GM23338 (cell line): ENCODE results near the gene TNIP2. TPM values are rescaled to one million over a fixed set of nuclear protein-coding genes. Genes with fewer than 3 reads are reported as not detected.
A peak's percentile ranks its signal among the peaks of the same experiment; 100 is the strongest.

Experiments used
- ATAC-seq: fragments of 200-7000 bp; cut with Tn5 transposase; 3 replicates; pipeline ENCODE4 v1.9.1; 2020
- DNase-seq: peaks from one replicate; pipeline ENCODE4 v3.0.0-alpha.2; 2015; ENCODE audit warnings: low spot score
- H2AFZ ChIP-seq: fragments of 200-600 bp; sonication (generic); 2 replicates; pipeline ENCODE4 v1.8.0; 2016; ENCODE audit warnings: antibody characterized with exemption, mild to moderate bottlenecking, moderate library complexity
- H3F3A ChIP-seq: fragments of 200-600 bp; sonication (generic); replicated peaks from 2 replicates; pipeline ENCODE4 v1.8.0; 2017; ENCODE audit warnings: antibody characterized with exemption, mixed run types, low read depth
- H3K27ac ChIP-seq: fragments of 200-600 bp; sonication (generic); 2 replicates; pipeline ENCODE4 v1.6.1; 2016; ENCODE audit warnings: low read depth
- H3K27me3 ChIP-seq: fragments of 200-600 bp; sonication (generic); 2 replicates; pipeline ENCODE4 v1.8.0; 2016; ENCODE audit warnings: mild to moderate bottlenecking, mixed run types, moderate library complexity; ENCODE audit not compliant: insufficient read depth
- H3K36me3 ChIP-seq: fragments of 200-600 bp; sonication (generic); 2 replicates; pipeline ENCODE4 v1.8.0; 2016; ENCODE audit warnings: mild to moderate bottlenecking; ENCODE audit not compliant: insufficient read depth
- H3K4me1 ChIP-seq: fragments of 200-600 bp; sonication (generic); 2 replicates; pipeline ENCODE4 v1.8.0; 2016; ENCODE audit warnings: mild to moderate bottlenecking, moderate library complexity; ENCODE audit not compliant: insufficient read depth
- H3K4me2 ChIP-seq: fragments of 200-600 bp; sonication (generic); 2 replicates; pipeline ENCODE4 v1.7.1; 2017; ENCODE audit warnings: mixed run types
- H3K4me3 ChIP-seq: fragments of 200-600 bp; sonication (generic); 2 replicates; pipeline ENCODE4 v1.6.1; 2016; ENCODE audit warnings: mixed run types
- H3K79me2 ChIP-seq: fragments of 200-600 bp; sonication (generic); replicated peaks from 2 replicates; pipeline ENCODE4 v1.8.0; 2017; ENCODE audit warnings: mild to moderate bottlenecking; ENCODE audit not compliant: insufficient read depth
- H3K9me2 ChIP-seq: fragments of 200-600 bp; sonication (generic); 2 replicates; pipeline ENCODE4 v1.8.0; 2017; ENCODE audit not compliant: insufficient read depth
- H4K20me1 ChIP-seq: fragments of 200-600 bp; sonication (generic); replicated peaks from 2 replicates; pipeline ENCODE4 v1.8.0; 2017; ENCODE audit warnings: mild to moderate bottlenecking; ENCODE audit not compliant: insufficient read depth
- H3K27ac Mint-ChIP-seq: 2 replicates; pipeline ENCODE4 v1.8.0; 2020; ENCODE audit warnings: inconsistent platforms, mild to moderate bottlenecking, moderate library complexity, mixed read lengths
- H3K27me3 Mint-ChIP-seq: 3 replicates; pipeline ENCODE4 v1.8.0; 2022; ENCODE audit warnings: low read depth, mild to moderate bottlenecking, moderate library complexity, mixed read lengths, inconsistent platforms; ENCODE audit not compliant: insufficient read depth, poor library complexity
- H3K36me3 Mint-ChIP-seq: 3 replicates; pipeline ENCODE4 v1.8.0; 2021; ENCODE audit warnings: low read depth, mild to moderate bottlenecking, inconsistent platforms, moderate library complexity, mixed read lengths
- H3K4me1 Mint-ChIP-seq: 3 replicates; pipeline ENCODE4 v1.8.0; 2020; ENCODE audit warnings: mild to moderate bottlenecking, inconsistent platforms, mixed read lengths
- H3K4me3 Mint-ChIP-seq: 3 replicates; pipeline ENCODE4 v1.8.0; 2021; ENCODE audit warnings: moderate library complexity, mild to moderate bottlenecking, inconsistent platforms, mixed read lengths
- H3K9me3 Mint-ChIP-seq: 3 replicates; pipeline ENCODE4 v1.8.0; 2020; ENCODE audit warnings: moderate library complexity, mild to moderate bottlenecking, inconsistent platforms, mixed read lengths
- CREB1 ChIP-seq: fragments of 250-450 bp; sonication (Bioruptor Pico); IDR thresholded peaks from 2 replicates; pipeline ENCODE4 v1.5.0; 2020; ENCODE audit warnings: low read depth, mild to moderate bottlenecking, moderate library complexity
- CTCF ChIP-seq, 2 experiments: fragments of 200-600 bp in 1 of 2; sonication (generic) in 1 of 2; conservative IDR thresholded peaks; 2 replicates each; pipeline versions ENCODE4 v1.5.1 to v1.6.1; 2016 to 2017; ENCODE audit warnings: antibody characterized with exemption in 2 of 2, low read depth in 2 of 2, mild to moderate bottlenecking in 2 of 2, moderate library complexity in 1 of 2
- EZH2 ChIP-seq: fragments of 200-600 bp; sonication (generic); IDR thresholded peaks from one replicate; pipeline ENCODE4 v1.8.0; 2017; ENCODE audit warnings: antibody characterized with exemption, mild to moderate bottlenecking, low read depth; ENCODE audit not compliant: unreplicated experiment
- EZH2phosphoT487 ChIP-seq: fragments of 200-600 bp; sonication (generic); IDR thresholded peaks from one replicate; pipeline ENCODE4 v1.8.1; 2018; ENCODE audit warnings: antibody characterized with exemption; ENCODE audit not compliant: unreplicated experiment
- NANOG ChIP-seq: IDR thresholded peaks from 2 replicates; pipeline ENCODE4 v1.6.1; 2016; ENCODE audit warnings: antibody characterized with exemption, borderline replicate concordance
- POLR2AphosphoS5 ChIP-seq: IDR thresholded peaks from 2 replicates; pipeline ENCODE4 v1.6.1; 2016; ENCODE audit warnings: antibody characterized with exemption, low read depth
- STAT1 ChIP-seq: IDR thresholded peaks from one replicate; pipeline ENCODE4 v1.6.1; 2016; ENCODE audit warnings: antibody characterized with exemption; ENCODE audit not compliant: unreplicated experiment
- ZNF331 ChIP-seq: fragments of 250-450 bp; sonication (Bioruptor Pico); IDR thresholded peaks from 2 replicates; pipeline ENCODE4 v1.5.0; 2020; ENCODE audit warnings: low read depth, mild to moderate bottlenecking, moderate library complexity
- polyA plus RNA-seq: library from polyadenylated mRNA; unstranded; fragments of >200 nt; fragmentation: Nextera tagmentation; extraction: Ambion mirVana; gene quantifications from 2 replicates; pipeline ENCODE4 v1.2.1, GENCODE V29; 2016
- total RNA-seq: library from RNA; depleted of rRNA; stranded (reverse); fragments of >200 nt; shearing (Covaris generic); gene quantifications from 2 replicates; pipeline ENCODE4 v1.2.3, GENCODE V29; 2014
- TF ChIP-seq, protein P1 (sequence below): IDR thresholded peaks from one replicate; pipeline ENCODE4 v1.6.1; 2018; ENCODE audit warnings: antibody characterized with exemption; ENCODE audit not compliant: unreplicated experiment
- TF ChIP-seq, protein P2 (sequence below): IDR thresholded peaks from 2 replicates; pipeline ENCODE4 v1.6.1; 2016; ENCODE audit warnings: antibody characterized with exemption

Gene TNIP2
- total and polyA plus RNA-seq, 2 experiments from 2014 or later, result 34.8 to 61.4 TPM

GRCh38 chr4:2756691-2757350, 685 bp upstream of the TNIP2 start:
- H3K27ac ChIP-seq, result peak overlapping the region; percentile 59; the same call in 1 of the 2 replicates
- TF ChIP-seq EZH2phosphoT487 (no peak), CTCF (conservative IDR thresholded peaks at IDR 0.05; ENCODE audit: low read depth in 2 of 2) (no peak), STAT1 (no peak), ZNF331 (no peak), CREB1 (CRISPR knock-in tag) (no peak), POLR2AphosphoS5 (no peak), NANOG (no peak), EZH2 (no peak)
- TF ChIP-seq, protein P1, sequence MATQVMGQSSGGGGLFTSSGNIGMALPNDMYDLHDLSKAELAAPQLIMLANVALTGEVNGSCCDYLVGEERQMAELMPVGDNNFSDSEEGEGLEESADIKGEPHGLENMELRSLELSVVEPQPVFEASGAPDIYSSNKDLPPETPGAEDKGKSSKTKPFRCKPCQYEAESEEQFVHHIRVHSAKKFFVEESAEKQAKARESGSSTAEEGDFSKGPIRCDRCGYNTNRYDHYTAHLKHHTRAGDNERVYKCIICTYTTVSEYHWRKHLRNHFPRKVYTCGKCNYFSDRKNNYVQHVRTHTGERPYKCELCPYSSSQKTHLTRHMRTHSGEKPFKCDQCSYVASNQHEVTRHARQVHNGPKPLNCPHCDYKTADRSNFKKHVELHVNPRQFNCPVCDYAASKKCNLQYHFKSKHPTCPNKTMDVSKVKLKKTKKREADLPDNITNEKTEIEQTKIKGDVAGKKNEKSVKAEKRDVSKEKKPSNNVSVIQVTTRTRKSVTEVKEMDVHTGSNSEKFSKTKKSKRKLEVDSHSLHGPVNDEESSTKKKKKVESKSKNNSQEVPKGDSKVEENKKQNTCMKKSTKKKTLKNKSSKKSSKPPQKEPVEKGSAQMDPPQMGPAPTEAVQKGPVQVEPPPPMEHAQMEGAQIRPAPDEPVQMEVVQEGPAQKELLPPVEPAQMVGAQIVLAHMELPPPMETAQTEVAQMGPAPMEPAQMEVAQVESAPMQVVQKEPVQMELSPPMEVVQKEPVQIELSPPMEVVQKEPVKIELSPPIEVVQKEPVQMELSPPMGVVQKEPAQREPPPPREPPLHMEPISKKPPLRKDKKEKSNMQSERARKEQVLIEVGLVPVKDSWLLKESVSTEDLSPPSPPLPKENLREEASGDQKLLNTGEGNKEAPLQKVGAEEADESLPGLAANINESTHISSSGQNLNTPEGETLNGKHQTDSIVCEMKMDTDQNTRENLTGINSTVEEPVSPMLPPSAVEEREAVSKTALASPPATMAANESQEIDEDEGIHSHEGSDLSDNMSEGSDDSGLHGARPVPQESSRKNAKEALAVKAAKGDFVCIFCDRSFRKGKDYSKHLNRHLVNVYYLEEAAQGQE, result no peak
- TF ChIP-seq, protein P2, sequence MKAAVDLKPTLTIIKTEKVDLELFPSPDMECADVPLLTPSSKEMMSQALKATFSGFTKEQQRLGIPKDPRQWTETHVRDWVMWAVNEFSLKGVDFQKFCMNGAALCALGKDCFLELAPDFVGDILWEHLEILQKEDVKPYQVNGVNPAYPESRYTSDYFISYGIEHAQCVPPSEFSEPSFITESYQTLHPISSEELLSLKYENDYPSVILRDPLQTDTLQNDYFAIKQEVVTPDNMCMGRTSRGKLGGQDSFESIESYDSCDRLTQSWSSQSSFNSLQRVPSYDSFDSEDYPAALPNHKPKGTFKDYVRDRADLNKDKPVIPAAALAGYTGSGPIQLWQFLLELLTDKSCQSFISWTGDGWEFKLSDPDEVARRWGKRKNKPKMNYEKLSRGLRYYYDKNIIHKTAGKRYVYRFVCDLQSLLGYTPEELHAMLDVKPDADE, result no peak

More at GRCh38 chr4:2756691-2757350, 685 bp upstream of the TNIP2 start:
- no peak for DNase-seq
- H3K79me2 ChIP-seq, result peaks cover 25% of the 10 kb centered on the region
- no peaks in the 10 kb centered on the region; the same call in 1 of the 2 replicates for H4K20me1 ChIP-seq
- no peaks in the 10 kb centered on the region for H3K9me2 ChIP-seq
- peak overlapping the region; percentile 47 for H3K4me3 ChIP-seq
- Mint-ChIP-seq H3K9me3 (no peaks in the 10 kb centered on the region; the same call in 2 of the 3 replicates), H3K27ac (no peak overlapping the region), H3K36me3 (peaks cover 3% of the 10 kb centered on the region; the same call in 2 of the 3 replicates), H3K4me3 (peak overlapping the region; percentile 63), H3K27me3 (peaks cover 12% of the 10 kb centered on the region), H3K4me1 (peaks cover 14% of the 10 kb centered on the region; the same call in 2 of the 3 replicates)
- H3K4me1 ChIP-seq, result peaks cover 6% of the 10 kb centered on the region; the same call in 1 of the 2 replicates
- 0 out of 2 replicates have a peak, but pooled peaks cover 7% of the 10 kb centered on the region for H3F3A ChIP-seq
- no peaks in the 10 kb centered on the region for H3K36me3 ChIP-seq
- no peaks in the 10 kb centered on the region for H3K27me3 ChIP-seq
- peak overlapping the region; percentile 94 for H2AFZ ChIP-seq
- peak; percentile 21 for ATAC-seq
- H3K4me2 ChIP-seq, result peak overlapping the region; percentile 78
